Measurements from ENCODE around the gene MARCO. TPM values are rescaled to one million over a fixed set of nuclear protein-coding genes. Genes with fewer than 3 reads are reported as not detected.

MARCO gene
- polyA plus RNA-seq, 1 donor from 2014 or later: not detected

GRCh38 chr2:119024152-119024551, 82.2 kb downstream of the MARCO start:
- no peaks in the 10 kb centered on the region for H3F3A ChIP-seq (ENCODE audit: insufficient read depth, low read length, poor library complexity, severe bottlenecking)
- no peaks in the 10 kb centered on the region for H3K27me3 ChIP-seq (ENCODE audit: insufficient read depth, low read depth, low read length)
- H3K36me3 ChIP-seq (ENCODE audit: insufficient read depth, low read length): no peaks in the 10 kb centered on the region
- no peaks in the 10 kb centered on the region for H3K9me2 ChIP-seq (ENCODE audit: insufficient read depth, low read length)
- H2AFZ ChIP-seq (ENCODE audit: low read depth, low read length): no peak overlapping the region
- H3K27ac ChIP-seq (ENCODE audit: low read length): no peak overlapping the region
- H3K4me3 ChIP-seq (ENCODE audit: low read length): no peak overlapping the region
- TF ChIP-seq EP300 (conservative IDR thresholded peaks at IDR 0.05; ENCODE audit: poor library complexity, severe bottlenecking) (no peak), EZH2 (IDR thresholded peaks at IDR 0.05; ENCODE audit: borderline replicate concordance, insufficient read depth, low read length, poor library complexity, severe bottlenecking) (no peak), TAF1 (IDR thresholded peaks at IDR 0.05; ENCODE audit: low read depth) (no peak), SMC3 (conservative IDR thresholded peaks at IDR 0.05; ENCODE audit: poor library complexity) (no peak), REST (IDR thresholded peaks at IDR 0.05; ENCODE audit: borderline replicate concordance) (no peak), RAD21 (conservative IDR thresholded peaks at IDR 0.05) (no peak), CTCF (IDR thresholded peaks at IDR 0.05; ENCODE audit: poor library complexity, severe bottlenecking) (no peak), MXI1 (conservative IDR thresholded peaks at IDR 0.05; ENCODE audit: poor library complexity, severe bottlenecking) (no peak), POLR2AphosphoS5 (IDR thresholded peaks at IDR 0.05) (no peak)
- no peak overlapping the region for H3K4me2 ChIP-seq (ENCODE audit: low read length)
- H4K20me1 ChIP-seq (ENCODE audit: insufficient read depth): no peaks in the 10 kb centered on the region
- H3K9me3 ChIP-seq (ENCODE audit: low read length): no peaks in the 10 kb centered on the region
- no peak overlapping the region for H3K9ac ChIP-seq (ENCODE audit: low read length)
- no peaks in the 10 kb centered on the region for H3K79me2 ChIP-seq (replicated peaks; ENCODE audit: insufficient read depth, low read length)

- Histone ChIP-seq H3K9me2 (ENCODE audit: insufficient read depth, low read length) (no peaks in the 10 kb centered on the region), H2AFZ (ENCODE audit: low read depth, low read length) (no peak overlapping the region), H3K36me3 (ENCODE audit: insufficient read depth, low read length) (no peaks in the 10 kb centered on the region), H3K4me2 (ENCODE audit: low read length) (no peak overlapping the region), H3K79me2 (replicated peaks; ENCODE audit: insufficient read depth, low read length) (no peaks in the 10 kb centered on the region), H3K9me3 (ENCODE audit: low read length) (no peaks in the 10 kb centered on the region), H3K27ac (ENCODE audit: low read length) (no peak overlapping the region), H3K4me3 (ENCODE audit: low read length) (no peak overlapping the region), H3K27me3 (ENCODE audit: insufficient read depth, low read depth, low read length) (no peaks in the 10 kb centered on the region), H3F3A (ENCODE audit: insufficient read depth, low read length, poor library complexity, severe bottlenecking) (no peaks in the 10 kb centered on the region), H4K20me1 (ENCODE audit: insufficient read depth) (no peaks in the 10 kb centered on the region), H3K9ac (ENCODE audit: low read length) (no peak overlapping the region)
- TF ChIP-seq SMC3 (conservative IDR thresholded peaks at IDR 0.05; ENCODE audit: poor library complexity) (no peak), MXI1 (conservative IDR thresholded peaks at IDR 0.05; ENCODE audit: poor library complexity, severe bottlenecking) (no peak), TAF1 (IDR thresholded peaks at IDR 0.05; ENCODE audit: low read depth) (no peak), CTCF (IDR thresholded peaks at IDR 0.05; ENCODE audit: poor library complexity, severe bottlenecking) (no peak)
These were observed 82.6 kb downstream of the MARCO start for GRCh38 chr2:119024568-119024967.

All from neural cell (in vitro differentiated cells).